Osteocyte (in vitro differentiated cells): ENCODE measurements around the gene RASSF4. TPM values are rescaled to one million over a fixed set of nuclear protein-coding genes. Genes with fewer than 3 reads are reported as not detected.

Experiments
- DNase-seq: peaks from one replicate; pipeline ENCODE4 v3.0.0; 2021; ENCODE audit warnings: mixed read lengths; ENCODE audit not compliant: unreplicated experiment; ENCODE audit errors: extremely low spot score
- H3K27ac Mint-ChIP-seq: one replicate; pipeline ENCODE4 v1.8.0; 2021; ENCODE audit warnings: mild to moderate bottlenecking, mixed read lengths; ENCODE audit not compliant: unreplicated experiment
- H3K27me3 Mint-ChIP-seq: one replicate; pipeline ENCODE4 v1.8.0; 2021; ENCODE audit warnings: mixed read lengths; ENCODE audit not compliant: unreplicated experiment
- H3K36me3 Mint-ChIP-seq: one replicate; pipeline ENCODE4 v1.8.0; 2021; ENCODE audit warnings: mixed read lengths; ENCODE audit not compliant: unreplicated experiment
- H3K4me1 Mint-ChIP-seq: one replicate; pipeline ENCODE4 v1.8.0; 2021; ENCODE audit warnings: mixed read lengths; ENCODE audit not compliant: unreplicated experiment
- H3K4me3 Mint-ChIP-seq: one replicate; pipeline ENCODE4 v1.8.0; 2021; ENCODE audit warnings: mild to moderate bottlenecking, moderate library complexity, mixed read lengths; ENCODE audit not compliant: unreplicated experiment
- H3K9me3 Mint-ChIP-seq: one replicate; pipeline ENCODE4 v1.8.0; 2021; ENCODE audit warnings: mixed read lengths; ENCODE audit not compliant: unreplicated experiment
- CTCF ChIP-seq: fragments of 200-600 bp; sonication (generic); IDR thresholded peaks from 2 replicates; pipeline ENCODE4 v1.5.0; 2021; ENCODE audit warnings: antibody characterized with exemption, mild to moderate bottlenecking, moderate library complexity
- total RNA-seq: library from RNA; stranded (reverse); gene quantifications from 2 replicates; pipeline ENCODE4 v1.2.1, GENCODE V29; 2021

RASSF4 gene
- total RNA-seq, 1 donor from 2014 or later: 11.8 TPM

GRCh38 chr10:44968500-44969400 is 9.1 kb downstream of the RASSF4 start:
- peaks cover 47% of the 10 kb centered on the region for H3K4me1 Mint-ChIP-seq
- H3K27me3 Mint-ChIP-seq: no peaks in the 10 kb centered on the region
- no peak for DNase-seq
- no peaks in the 10 kb centered on the region for H3K9me3 Mint-ChIP-seq
- no peak overlapping the region for H3K27ac Mint-ChIP-seq
- TF ChIP-seq CTCF: no peak
- peaks cover 4% of the 10 kb centered on the region for H3K36me3 Mint-ChIP-seq
- no peak overlapping the region for H3K4me3 Mint-ChIP-seq

GRCh38 chr10:44969854-44970253 is 10.3 kb downstream of the RASSF4 start:
- Mint-ChIP-seq H3K27me3 (no peaks in the 10 kb centered on the region), H3K4me3 (no peak overlapping the region), H3K9me3 (no peaks in the 10 kb centered on the region), H3K36me3 (peaks cover 4% of the 10 kb centered on the region), H3K4me1 (peaks cover 45% of the 10 kb centered on the region), H3K27ac (no peak overlapping the region)
- DNase-seq: no peak
- no peak for TF ChIP-seq CTCF

GRCh38 chr10:44970812-44971395 is 11.3 kb downstream of the RASSF4 start:
- Mint-ChIP-seq H3K4me1 (peaks cover 41% of the 10 kb centered on the region), H3K27me3 (no peaks in the 10 kb centered on the region), H3K4me3 (no peak overlapping the region), H3K27ac (no peak overlapping the region), H3K36me3 (peaks cover 4% of the 10 kb centered on the region), H3K9me3 (no peaks in the 10 kb centered on the region)
- TF ChIP-seq CTCF: no peak
- no peak for DNase-seq

- no peak for DNase-seq
- no peak for TF ChIP-seq CTCF
- Mint-ChIP-seq H3K9me3 (no peaks in the 10 kb centered on the region), H3K27ac (no peak overlapping the region), H3K4me3 (no peak overlapping the region), H3K27me3 (no peaks in the 10 kb centered on the region), H3K4me1 (peaks cover 41% of the 10 kb centered on the region), H3K36me3 (peaks cover 4% of the 10 kb centered on the region)
Observed at GRCh38 chr10:44971434-44971833, 11.8 kb downstream of the RASSF4 start.
